Activated CD8-positive, alpha-beta T cell treated with anti-CD3 and anti-CD28 coated beads for 36 hours (primary cell): ENCODE results near the gene C6orf136. TPM values are rescaled to one million over a fixed set of nuclear protein-coding genes. Genes with fewer than 3 reads are reported as not detected.
A peak's percentile ranks its signal among the peaks of the same experiment; 100 is the strongest.

Experiments used
- ATAC-seq: fragments of 200-7000 bp; cut with Tn5 transposase; one replicate; pipeline ENCODE4 v1.10.0; 2021; ENCODE audit warnings: mild to moderate bottlenecking, moderate library complexity
- CTCF ChIA-PET: fragments of 350-600 bp; sonication (Branson Sonifier 250); formaldehyde crosslinking; loops from one replicate; lab custom pipeline; 2021; ENCODE audit warnings: antibody characterized with exemption; lab: Charles Lee
- POLR2A ChIA-PET: fragments of 350-600 bp; sonication (Branson Sonifier 250); formaldehyde crosslinking; loops from one replicate; lab custom pipeline; 2021; ENCODE audit warnings: antibody characterized with exemption; lab: Charles Lee
- DNase-seq: peaks from one replicate; pipeline ENCODE4 v3.0.0-alpha.2; 2020
- H3K27ac Mint-ChIP-seq: one replicate; pipeline ENCODE4 v1.8.0; 2021; ENCODE audit warnings: mild to moderate bottlenecking, mixed read lengths
- H3K27me3 Mint-ChIP-seq: one replicate; pipeline ENCODE4 v1.8.0; 2021; ENCODE audit warnings: mixed read lengths
- H3K36me3 Mint-ChIP-seq: one replicate; pipeline ENCODE4 v1.8.0; 2021; ENCODE audit warnings: low read depth, mixed read lengths
- H3K4me1 Mint-ChIP-seq: one replicate; pipeline ENCODE4 v1.8.0; 2021; ENCODE audit warnings: low read depth, mixed read lengths
- H3K4me3 Mint-ChIP-seq: one replicate; pipeline ENCODE4 v1.8.0; 2021; ENCODE audit warnings: mild to moderate bottlenecking, moderate library complexity, mixed read lengths
- H3K9me3 Mint-ChIP-seq: one replicate; pipeline ENCODE4 v1.8.0; 2021; ENCODE audit warnings: mixed read lengths
- CTCF ChIP-seq: fragments of 200-600 bp; IDR thresholded peaks from one replicate; pipeline ENCODE4 v1.8.0; 2022; ENCODE audit warnings: antibody characterized with exemption, mild to moderate bottlenecking
- intact Hi-C: fragments of 100-400 bp; cut with micrococcal nuclease; formaldehyde crosslinking; loops from one replicate; pipeline ENCODE4 v1.10.0; 2022
- total RNA-seq, 2 experiments: library from RNA; stranded (reverse); gene quantifications; one replicate each; pipeline ENCODE4 v1.2.3, GENCODE V29; 2021

C6orf136 gene
- total RNA-seq, 2 experiments from 2014 or later, result 34.8 to 40.1 TPM

- Mint-ChIP-seq H3K36me3 (peaks cover 45% of the 10 kb centered on the region), H3K27ac (peak overlapping the region; percentile 25), H3K4me1 (peaks cover 12% of the 10 kb centered on the region), H3K4me3 (no peak overlapping the region), H3K9me3 (no peaks in the 10 kb centered on the region), H3K27me3 (no peaks in the 10 kb centered on the region)
- intact Hi-C loops, result no loop called here
- ChIA-PET POLR2A (interaction anchor here (0.8 to 9.5 kb wide), 14 partner anchors 7 to 136 kb away, joined by 3 to 121 read pairs (median 6); no protein-coding TSS in a partner anchor), CTCF (interaction anchor here (1.0 to 10.1 kb wide), 6 partner anchors 9 to 147 kb away, joined by 3 to 115 read pairs (median 6); no protein-coding TSS in a partner anchor)
- DNase-seq (no peak), ATAC-seq (no peak)
- TF ChIP-seq CTCF, result no peak
Observed at GRCh38 chr6:30600451-30600961, 46.4 kb upstream of the C6orf136 start.

GRCh38 chr6:30601436-30601814 lies 45.5 kb upstream of the C6orf136 start:
- ATAC-seq (no peak), DNase-seq (no peak)
- Mint-ChIP-seq H3K9me3 (no peaks in the 10 kb centered on the region), H3K4me1 (peaks cover 16% of the 10 kb centered on the region), H3K36me3 (peaks cover 52% of the 10 kb centered on the region), H3K4me3 (no peak overlapping the region), H3K27me3 (no peaks in the 10 kb centered on the region), H3K27ac (no peak overlapping the region)
- CTCF ChIA-PET, result interaction anchor here (1.0 to 10.1 kb wide), 6 partner anchors 10 to 147 kb away, joined by 3 to 115 read pairs (median 6); no protein-coding TSS in a partner anchor
- no peak for TF ChIP-seq CTCF
- POLR2A ChIA-PET, result interaction anchor here (0.6 to 9.5 kb wide), 14 partner anchors 9 to 137 kb away, joined by 3 to 121 read pairs (median 4); partner anchors contain the start of genes ABCF1, GNL1 and PRR3
- intact Hi-C loops, result no loop called here

GRCh38 chr6:30601815-30602641 lies 44.9 kb upstream of the C6orf136 start:
- TF ChIP-seq CTCF, result no peak
- Mint-ChIP-seq H3K9me3 (no peaks in the 10 kb centered on the region), H3K27me3 (no peaks in the 10 kb centered on the region), H3K4me1 (peaks cover 15% of the 10 kb centered on the region), H3K4me3 (no peak overlapping the region), H3K27ac (no peak overlapping the region), H3K36me3 (peaks cover 57% of the 10 kb centered on the region)
- CTCF ChIA-PET, result interaction anchor here (6.6 to 10.1 kb wide), 2 partner anchors 59 to 119 kb away, joined by 91 to 115 read pairs; no protein-coding TSS in a partner anchor
- ATAC-seq (no peak), DNase-seq (no peak)
- intact Hi-C loops, result no loop called here
- POLR2A ChIA-PET, result interaction anchor here (0.6 to 9.5 kb wide), 9 partner anchors 8 to 63 kb away, joined by 3 to 121 read pairs (median 7); partner anchors contain the start of genes ABCF1, GNL1 and PRR3

- Mint-ChIP-seq H3K27me3 (no peaks in the 10 kb centered on the region), H3K9me3 (no peaks in the 10 kb centered on the region), H3K4me3 (no peak overlapping the region), H3K27ac (no peak overlapping the region), H3K36me3 (peaks cover 66% of the 10 kb centered on the region), H3K4me1 (peaks cover 18% of the 10 kb centered on the region)
- TF ChIP-seq CTCF, result no peak
- DNase-seq, result no peak
- intact Hi-C loops, result no loop called here
- no peak for ATAC-seq
- CTCF ChIA-PET, result interaction anchor here (0.6 to 2.2 kb wide), 7 partner anchors 9 to 122 kb away, joined by 3 to 7 read pairs (median 4); no protein-coding TSS in a partner anchor
- POLR2A ChIA-PET, result interaction anchor here (0.6 to 9.5 kb wide), 5 partner anchors 9 to 113 kb away, joined by 3 to 121 read pairs (median 4); no protein-coding TSS in a partner anchor
Observed at GRCh38 chr6:30603961-30604360, 43.0 kb upstream of the C6orf136 start.
